Stimulated activated naive CD4-positive, alpha-beta T cell (primary cell): ENCODE measurements around the gene INAFM1.
"Not testable (repeated sequence)": the region's sequence is repeated elsewhere in the genome, so short reads cannot be mapped to it uniquely, and the experiment has no call there.

Experiments used
- DNase-seq, 6 experiments: peaks; one replicate each; lab custom pipeline; 2025; lab: John Stamatoyannopoulos, UW

Gene INAFM1

DNA sequence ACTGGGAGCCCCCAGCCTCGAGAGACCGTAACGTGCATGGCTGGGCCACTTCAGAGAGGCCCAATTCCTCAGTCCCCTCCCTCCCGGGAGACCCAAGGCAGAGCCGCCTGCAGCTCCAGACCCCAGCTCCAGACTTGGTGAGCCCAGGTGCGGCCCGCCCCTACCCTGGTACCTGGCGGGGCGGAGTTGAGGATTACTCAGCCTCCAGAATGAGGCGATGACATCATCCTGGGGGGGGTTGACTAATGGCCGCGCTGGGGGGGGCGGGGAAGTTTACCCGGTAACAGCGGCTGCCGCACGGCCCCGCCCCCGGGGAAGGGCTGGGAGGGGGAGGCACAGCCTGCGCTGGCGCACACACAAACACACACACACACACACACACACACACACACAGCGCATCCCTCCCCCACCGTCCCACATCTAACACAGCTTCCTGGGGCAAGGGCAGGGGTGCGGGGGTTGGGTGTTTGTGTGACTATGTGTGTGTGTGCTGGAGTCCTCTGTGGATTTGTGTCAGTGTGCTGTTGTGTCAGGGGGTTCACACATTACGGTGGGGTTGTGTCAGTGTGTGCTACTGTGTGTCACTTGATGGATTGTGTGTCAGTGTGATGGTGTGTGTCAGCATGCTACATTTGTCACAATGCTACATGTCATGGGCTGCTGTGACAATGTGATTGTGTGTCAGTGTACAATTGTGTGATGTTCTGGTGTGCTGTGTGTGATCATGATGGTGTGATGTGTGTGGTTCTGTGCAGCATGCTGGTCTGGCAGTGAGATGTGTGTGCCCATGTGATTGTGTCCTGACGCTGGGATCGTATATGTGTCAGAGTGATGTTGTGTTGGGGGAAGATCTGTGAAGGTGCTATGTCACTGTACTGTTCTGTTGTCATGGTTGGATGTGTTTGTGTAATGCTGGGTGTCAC is 33.4 kb upstream of the INAFM1 start:
- peak; percentile 77 to 89 (median 86) for DNase-seq

DNA sequence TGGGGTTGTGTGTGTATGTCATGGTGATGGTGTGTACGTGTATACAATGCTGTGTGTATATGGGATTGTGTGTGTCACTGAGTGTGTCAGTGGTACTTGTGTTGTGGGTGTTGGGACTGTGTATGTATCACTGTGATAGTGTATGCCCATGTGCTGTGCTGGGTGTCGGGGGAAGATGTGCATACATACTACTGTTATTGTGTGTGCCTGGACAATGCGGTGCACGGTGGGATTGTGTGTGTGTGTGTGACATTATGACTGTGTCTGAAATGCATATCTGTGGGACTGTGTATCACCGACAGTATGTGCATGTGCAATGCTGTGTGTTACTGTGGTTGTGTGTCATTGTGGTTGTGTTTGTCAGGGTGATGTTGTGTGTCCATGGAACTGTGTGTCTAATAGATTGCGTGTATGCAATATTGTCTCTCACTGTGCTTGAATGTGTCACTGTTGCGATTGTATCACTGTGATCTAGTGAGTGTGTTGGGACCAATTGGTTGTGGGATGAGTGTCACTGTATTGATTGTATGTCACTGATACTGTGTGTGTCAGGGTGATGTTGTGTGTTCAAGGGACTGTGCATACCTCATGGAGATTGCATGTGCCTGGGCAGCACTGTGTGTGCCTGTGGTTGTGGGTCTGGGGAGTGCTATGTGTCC is 32.6 kb upstream of the INAFM1 start:
- peak in 1 of 6 experiments; percentile 30 for DNase-seq

GRCh38 chr19:47243364-47243775 is 31.3 kb upstream of the INAFM1 start:
- DNase-seq: no peak

GRCh38 chr19:47243776-47244547 is 30.7 kb upstream of the INAFM1 start:
- DNase-seq: peak; percentile 68 to 87 (median 78)

DNA sequence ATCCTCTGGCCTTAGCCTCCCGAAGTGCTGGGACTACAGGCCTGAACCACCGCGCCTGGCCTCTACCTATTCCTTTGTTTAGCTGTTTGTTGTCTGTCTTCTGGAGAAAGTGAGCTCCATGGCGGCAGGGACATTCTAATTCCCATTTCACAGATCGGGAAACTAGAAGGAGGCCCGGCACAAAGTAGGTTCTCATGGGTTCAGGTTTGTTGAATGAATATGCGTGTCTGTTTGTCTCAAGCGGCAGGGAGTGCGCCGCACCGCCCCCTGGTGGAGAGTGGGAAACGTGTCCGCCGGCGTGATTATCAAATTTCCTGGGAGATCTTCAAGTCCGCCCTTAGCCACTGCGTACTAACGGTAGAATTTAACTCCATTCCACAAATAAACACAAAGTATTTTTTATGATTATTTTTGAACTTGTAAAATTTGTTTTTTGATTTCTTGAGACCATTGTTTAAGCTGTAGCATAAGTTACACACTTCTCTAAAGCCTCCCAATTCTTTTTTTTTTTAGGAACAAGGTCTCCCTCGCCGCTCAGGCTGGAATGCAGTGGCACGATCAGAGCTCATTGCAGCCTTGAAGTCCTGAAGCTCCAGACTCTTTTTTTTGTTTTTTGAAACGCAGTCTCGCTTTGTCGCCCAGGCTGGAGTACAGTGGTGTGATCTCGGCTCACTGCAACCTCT is 27.2 kb upstream of the INAFM1 start:
- DNase-seq: peak; percentile 45 to 83 (median 66)

- DNase-seq: peak in 1 of 6 experiments; percentile 4
These were observed 21.7 kb upstream of the INAFM1 start for GRCh38 chr19:47253016-47253415.

- DNase-seq: no peak
These were observed 21.2 kb upstream of the INAFM1 start for GRCh38 chr19:47253467-47253881.

GRCh38 chr19:47253970-47254369 is 20.7 kb upstream of the INAFM1 start:
- DNase-seq: peak in 2 of 6 experiments; percentile 17 to 23

DNA sequence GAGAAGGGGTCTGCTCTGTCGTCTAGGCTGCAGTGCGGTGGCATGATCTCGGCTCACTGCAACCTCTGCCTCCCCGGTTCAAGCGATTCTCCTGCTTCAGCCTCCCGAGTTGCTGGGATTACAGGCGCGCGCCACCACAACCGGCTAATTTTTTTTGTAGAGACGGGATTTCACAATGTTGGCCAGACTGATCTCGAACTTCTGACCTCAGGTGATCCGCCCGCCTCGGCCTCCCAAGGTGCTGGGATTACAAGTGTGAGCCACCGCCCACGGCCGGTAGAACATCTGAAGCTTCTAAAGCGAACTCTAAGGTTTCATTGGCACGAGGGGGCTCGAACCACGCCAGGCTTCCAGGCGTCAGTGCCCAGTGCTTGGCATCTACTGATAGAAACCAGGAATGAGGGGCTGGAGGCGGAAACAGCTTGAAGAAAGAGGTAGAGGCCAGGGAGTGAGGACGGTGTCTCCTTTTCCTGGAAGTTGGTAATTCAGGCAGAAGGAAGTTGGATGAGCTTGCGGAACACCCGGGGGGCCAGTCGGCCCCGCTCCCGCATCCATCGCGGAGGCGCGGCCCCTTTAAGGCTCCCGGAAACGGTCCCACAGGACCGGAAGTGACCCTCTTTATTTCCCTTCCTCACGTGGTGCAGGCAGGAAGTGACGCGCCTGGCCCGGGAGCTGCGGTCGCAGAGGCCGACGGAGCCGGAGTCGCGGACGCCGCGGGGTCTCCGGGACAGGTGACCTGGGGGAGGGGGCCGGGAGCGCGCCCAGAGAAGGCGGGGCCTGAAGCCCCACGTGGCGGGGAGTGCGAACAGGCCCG is 18.6 kb upstream of the INAFM1 start, which contains the start of gene CCDC9:
TSS of gene CCDC9 (plus strand) at position 647 of the 814 bp plus-strand sequence. CDS start 1,876 bp downstream, outside the sequence.
- peak in 4 of 6 experiments; percentile 54 to 97 (median 94) for DNase-seq

- DNase-seq: peak; percentile 92 to 99 (median 99)
These were observed 17.8 kb upstream of the INAFM1 start for GRCh38 chr19:47256693-47257410.

DNA sequence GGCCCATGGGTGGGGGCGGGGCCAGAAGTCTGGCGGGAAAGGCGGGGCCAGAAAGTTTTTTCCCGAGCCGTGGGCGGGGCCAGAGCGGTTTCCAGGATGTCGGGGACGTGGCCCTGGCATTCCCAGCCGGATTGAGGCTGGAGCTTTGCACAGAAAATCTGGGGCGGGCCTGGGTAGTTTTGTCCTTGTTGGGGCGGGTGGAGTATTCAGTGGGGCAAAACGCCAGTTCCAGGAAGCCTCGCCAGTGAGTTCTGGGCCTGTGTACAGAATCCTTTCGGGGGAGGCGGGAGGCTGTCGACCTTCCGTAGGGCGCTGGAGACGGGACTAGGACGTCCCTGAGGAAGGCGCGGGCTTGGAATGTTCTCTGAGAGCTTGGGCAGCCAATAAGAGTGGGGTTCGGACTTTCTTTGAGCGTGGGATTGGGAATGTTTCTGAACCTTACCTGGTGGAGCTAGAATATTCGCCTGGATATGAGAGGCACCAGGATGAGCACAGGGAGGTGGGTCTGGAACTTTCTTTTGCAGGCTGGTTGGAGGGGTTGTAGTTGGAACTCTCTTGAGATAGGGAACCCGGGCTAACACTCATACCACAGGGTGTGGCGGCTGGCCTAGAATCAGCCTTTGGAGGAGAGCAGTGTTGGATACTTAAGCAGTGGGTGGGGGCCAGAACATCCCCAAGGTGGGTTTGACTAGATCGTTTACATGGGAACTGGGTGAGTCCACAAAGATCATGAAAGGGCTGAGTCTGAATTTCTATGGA is 17.1 kb upstream of the INAFM1 start:
- no peak for DNase-seq

DNA sequence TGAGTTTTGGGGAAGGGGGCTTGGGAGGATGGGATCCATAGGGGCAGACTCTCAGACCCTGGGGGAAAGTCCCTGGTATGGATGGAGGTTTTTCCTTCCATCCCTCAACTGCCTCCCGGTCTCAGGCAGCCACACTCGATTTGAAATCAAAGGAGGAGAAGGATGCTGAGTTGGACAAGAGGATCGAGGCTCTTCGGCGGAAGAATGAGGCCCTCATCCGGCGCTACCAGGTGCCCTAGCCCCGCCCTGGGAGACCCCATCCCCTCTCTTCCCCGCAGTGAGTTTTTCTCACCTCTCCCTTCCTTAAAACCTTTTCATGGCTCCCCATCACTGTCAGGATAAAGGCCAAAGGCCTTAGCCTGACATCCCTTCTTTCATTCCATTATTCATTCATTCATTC is 16.3 kb upstream of the INAFM1 start:
- no peak for DNase-seq

DNA sequence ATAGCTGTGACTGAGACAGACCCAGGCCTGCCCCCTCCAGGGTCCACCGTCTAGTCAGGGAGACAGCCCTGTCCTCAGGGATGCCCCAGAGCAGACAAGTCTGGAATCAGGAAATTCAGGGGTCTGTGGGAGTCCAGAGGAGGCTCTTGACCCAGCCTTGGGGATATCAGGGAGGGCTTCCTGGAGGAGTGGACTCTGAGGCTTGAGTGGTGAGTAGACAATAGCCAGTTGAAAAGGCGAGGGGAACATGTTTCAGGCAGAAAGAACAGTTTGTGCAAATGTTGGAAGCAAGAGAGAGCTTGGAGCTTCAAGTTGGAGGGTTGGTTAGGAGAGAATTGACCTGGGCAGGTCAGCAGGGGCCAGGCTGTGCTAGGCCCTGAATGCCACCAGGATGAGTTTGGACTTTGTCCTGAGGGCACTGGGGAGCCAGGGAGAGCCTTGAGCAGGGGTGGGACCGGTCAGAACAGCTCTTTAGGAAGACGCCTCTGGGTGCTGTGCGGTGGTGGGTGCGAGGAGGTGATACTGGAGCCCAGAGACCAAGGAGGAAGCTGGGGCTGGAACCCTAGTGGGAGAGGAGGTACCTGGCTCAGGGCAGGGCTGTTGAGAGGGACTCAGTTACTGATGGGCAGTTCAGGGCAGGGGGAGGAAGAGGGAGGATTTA is 15.7 kb upstream of the INAFM1 start:
- DNase-seq: no peak

GRCh38 chr19:47260476-47260875 is 14.2 kb upstream of the INAFM1 start:
- no peak for DNase-seq

GRCh38 chr19:47261946-47262793 is 12.5 kb upstream of the INAFM1 start:
- DNase-seq: not testable (repeated sequence)

GRCh38 chr19:47264629-47265028 is 10.1 kb upstream of the INAFM1 start:
- no peak for DNase-seq

GRCh38 chr19:47266401-47266941 is 8.2 kb upstream of the INAFM1 start:
- no peak for DNase-seq
